Left lung (tissue), 10 donors: Measurements from ENCODE around the gene TREML4. TPM values are rescaled to one million over a fixed set of nuclear protein-coding genes. Genes with fewer than 3 reads are reported as not detected.

Source experiments
- ATAC-seq: fragments of 200-7000 bp; cut with Tn5 transposase; one replicate; pipeline ENCODE4 v1.9.1; 2020; ENCODE audit warnings: moderate library complexity
- DNase-seq, 4 donors: peaks; one replicate each; pipeline ENCODE4 v3.0.0-alpha.2; 2013 to 2020
- H3K27ac ChIP-seq, 2 donors: fragments of 200-600 bp; sonication (generic) in 1 of 2; one replicate each; pipeline versions ENCODE4 v1.5.0 to v1.8.0; 2020 to 2021
- H3K27me3 ChIP-seq, 2 donors: fragments of 200-600 bp; sonication (generic) in 1 of 2; one replicate each; pipeline versions ENCODE4 v1.5.0 to v1.8.0; 2020 to 2021
- H3K36me3 ChIP-seq, 2 donors: fragments of 200-600 bp; sonication (generic) in 1 of 2; one replicate each; pipeline versions ENCODE4 v1.5.0 to v1.8.0; 2020 to 2021
- H3K4me1 ChIP-seq, 2 donors: fragments of 200-600 bp; one replicate each; pipeline ENCODE4 v1.8.0; 2021
- H3K4me3 ChIP-seq, 2 donors: fragments of 200-600 bp; sonication (generic) in 1 of 2; one replicate each; pipeline versions ENCODE4 v1.5.0 to v1.8.0; 2020 to 2021; ENCODE audit warnings: mild to moderate bottlenecking in 1 of 2
- H3K9me3 ChIP-seq, 2 donors: fragments of 200-600 bp; sonication (generic) in 1 of 2; one replicate each; pipeline versions ENCODE4 v1.5.0 to v1.8.0; 2020 to 2021
- CTCF ChIP-seq, 2 donors: fragments of 200-600 bp; sonication (generic) in 1 of 2; IDR thresholded peaks; one replicate each; pipeline versions ENCODE4 v1.5.0 to v1.8.0; 2021; ENCODE audit warnings: antibody characterized with exemption in 2 of 2
- intact Hi-C, 2 donors: fragments of 100-400 bp; cut with DNase I; formaldehyde crosslinking; loops; one replicate each; pipeline versions ENCODE4 v1.11.2 to v1.14.2; 2022
- polyA plus RNA-seq, 6 donors: library from polyadenylated mRNA; unstranded; fragments of 120-200 nt; gene quantifications; one replicate each; pipeline ENCODE4 v1.2.1, GENCODE V29; 2013; ENCODE audit not compliant: insufficient read length in 6 of 6
- total RNA-seq, 2 donors: library from RNA; stranded (reverse); fragmentation: NEBNext Ultra II Directional; extraction: Animal tissue kit (Norgen Biotek cat#: 25700); gene quantifications; one replicate each; pipeline ENCODE4 v1.2.1, GENCODE V29; 2021
- donor health status: DM: no; HTN: yes; CAD: no.
- donor health status: DM: no; HTN: no; CAD: no.

Gene TREML4
- total and polyA plus RNA-seq, 8 donors = 0.32 TPM; not detected in 7

GRCh38 chr6:41204156-41204555, 24.0 kb upstream of the TREML4 start:
- ATAC-seq = no peak
- Histone ChIP-seq H3K27ac (no peak overlapping the region), H3K4me3 (no peak overlapping the region), H3K4me1 (peaks cover 0 to 33% of the 10 kb centered on the region in 2 donors), H3K36me3 (no peaks in the 10 kb centered on the region), H3K9me3 (no peaks in the 10 kb centered on the region), H3K27me3 (no peaks in the 10 kb centered on the region)
- intact Hi-C loops = no loop called here
- no peak for DNase-seq
- TF ChIP-seq CTCF (IDR thresholded peaks at IDR 0.05) = no peak

DNA sequence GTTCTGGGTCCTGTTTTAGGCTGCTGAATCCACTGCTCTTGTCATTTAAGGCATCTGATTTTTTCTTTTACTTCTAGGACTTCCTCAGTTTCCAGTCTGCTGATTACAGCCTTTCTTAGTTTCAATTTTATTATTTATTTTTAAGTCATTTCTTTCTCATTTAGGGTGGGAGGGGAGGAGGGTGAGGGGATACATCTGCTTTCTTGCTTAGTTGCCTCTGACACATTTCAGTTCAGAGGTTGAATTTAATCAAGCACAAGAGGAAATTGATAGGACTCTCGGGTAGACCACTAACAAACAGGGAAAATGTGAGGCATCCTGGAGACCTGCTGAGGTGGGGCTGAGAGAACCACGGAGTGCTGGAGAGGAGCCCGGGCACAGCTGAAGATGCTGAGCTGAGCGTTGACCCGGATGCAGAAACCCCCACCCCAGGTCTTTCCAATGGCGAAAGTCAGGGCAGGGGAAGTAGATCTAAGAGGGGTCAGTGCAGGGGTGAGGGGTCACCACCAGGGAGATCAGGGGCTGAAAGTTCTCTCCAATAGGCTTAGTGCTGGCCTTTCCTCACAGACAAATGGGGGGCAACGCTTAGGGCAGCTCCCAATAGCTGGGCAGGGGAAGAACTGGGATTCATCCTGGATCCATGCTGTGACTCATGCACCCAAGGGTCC, 19.6 kb upstream of the TREML4 start:
- Histone ChIP-seq H3K4me1 (no peaks in the 10 kb centered on the region), H3K36me3 (no peaks in the 10 kb centered on the region), H3K4me3 (no peak overlapping the region), H3K27me3 (no peaks in the 10 kb centered on the region), H3K27ac (no peak overlapping the region), H3K9me3 (no peaks in the 10 kb centered on the region)
- TF ChIP-seq CTCF (IDR thresholded peaks at IDR 0.05) = no peak
- ATAC-seq (no peak), DNase-seq (no peak)
- intact Hi-C loops = no loop called here

DNA sequence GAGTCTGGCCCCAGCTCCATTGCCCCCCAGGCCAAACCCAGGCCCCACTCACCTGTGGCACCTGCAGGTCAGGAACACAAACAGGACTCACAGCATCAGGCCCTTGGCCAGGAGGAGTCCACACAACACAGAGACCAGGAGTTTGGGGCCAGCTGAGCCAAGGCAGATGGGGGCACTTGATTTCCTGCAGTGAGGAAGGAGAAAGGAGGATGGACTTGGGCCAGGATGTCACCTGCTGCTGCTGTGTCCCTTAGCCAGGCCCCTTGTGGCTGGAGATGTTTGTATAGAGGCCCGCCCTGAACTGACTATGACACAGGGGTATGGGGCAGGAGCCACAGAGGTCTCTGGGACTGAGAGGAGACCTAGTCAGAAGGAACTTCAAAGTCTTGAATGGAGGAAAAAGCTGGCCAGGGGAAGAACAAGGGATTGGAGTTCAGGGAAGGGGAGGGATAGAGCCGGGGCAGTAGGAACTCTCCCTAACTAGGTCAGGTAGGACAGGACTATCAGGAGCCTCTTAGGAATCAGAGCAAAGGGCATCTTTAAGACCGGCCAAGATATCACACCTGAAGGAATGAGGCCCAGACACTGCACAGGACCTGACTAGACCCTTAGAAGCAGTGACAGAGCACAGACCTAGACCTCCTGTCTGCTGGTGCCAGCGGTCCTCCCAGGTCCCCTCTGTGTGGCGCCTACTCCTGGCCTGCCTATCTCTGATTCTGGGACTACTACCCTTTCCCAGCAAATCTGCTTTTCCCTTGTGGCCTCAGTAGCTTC, 18.4 kb upstream of the TREML4 start:
- intact Hi-C loops = no loop called here
- no peak for DNase-seq
- no peaks in the 10 kb centered on the region for H3K36me3 ChIP-seq
- peaks cover 0 to 6% of the 10 kb centered on the region in 2 donors for H3K9me3 ChIP-seq
- no peak overlapping the region for H3K4me3 ChIP-seq
- no peaks in the 10 kb centered on the region for H3K27me3 ChIP-seq
- no peak for TF ChIP-seq CTCF (IDR thresholded peaks at IDR 0.05)
- no peak for ATAC-seq
- no peak overlapping the region for H3K27ac ChIP-seq
- H3K4me1 ChIP-seq = no peaks in the 10 kb centered on the region

- Histone ChIP-seq H3K4me1 (no peaks in the 10 kb centered on the region), H3K9me3 (peaks cover 0 to 11% of the 10 kb centered on the region in 2 donors), H3K27ac (no peak overlapping the region), H3K27me3 (no peaks in the 10 kb centered on the region), H3K36me3 (no peaks in the 10 kb centered on the region), H3K4me3 (no peak overlapping the region)
- intact Hi-C loops = no loop called here
- no peak for ATAC-seq
- TF ChIP-seq CTCF (IDR thresholded peaks at IDR 0.05) = no peak
- no peak for DNase-seq
Observed at GRCh38 chr6:41214559-41215238, 13.4 kb upstream of the TREML4 start.

DNA sequence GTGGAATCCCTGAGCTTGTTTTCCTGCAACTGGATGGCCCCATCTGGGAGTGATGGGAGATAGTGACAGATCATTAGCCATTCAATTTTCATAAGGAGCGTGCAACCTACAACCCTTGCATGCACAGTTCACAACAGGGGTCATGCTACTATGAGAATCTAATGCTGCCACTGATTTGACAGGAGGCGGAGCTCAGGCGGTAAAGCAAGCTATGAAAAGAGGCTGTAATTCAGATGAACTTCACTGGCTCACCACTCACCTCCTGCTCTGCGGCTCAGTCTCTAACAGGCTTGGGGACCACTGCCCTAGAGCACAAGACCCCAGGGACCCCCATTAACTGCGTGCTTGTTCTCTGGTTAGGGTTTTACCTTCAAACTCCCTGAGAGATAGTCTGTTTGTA, 12.4 kb upstream of the TREML4 start:
- no peak for ATAC-seq
- no peaks in the 10 kb centered on the region for H3K36me3 ChIP-seq
- no peak overlapping the region for H3K27ac ChIP-seq
- intact Hi-C loops = no loop called here
- TF ChIP-seq CTCF (IDR thresholded peaks at IDR 0.05) = no peak
- no peak overlapping the region for H3K4me3 ChIP-seq
- no peaks in the 10 kb centered on the region for H3K27me3 ChIP-seq
- DNase-seq = no peak
- H3K4me1 ChIP-seq = no peaks in the 10 kb centered on the region
- peaks cover 0 to 18% of the 10 kb centered on the region in 2 donors for H3K9me3 ChIP-seq
